HepG2 (cell line): ENCODE measurements around the gene RBMY1A1. TPM values are rescaled to one million over a fixed set of nuclear protein-coding genes. Genes with fewer than 3 reads are reported as not detected.
"Not testable (repeated sequence)": the region's sequence is repeated elsewhere in the genome, so short reads cannot be mapped to it uniquely, and the experiment has no call there.

Experiments used
- ATAC-seq: fragments of 200-7000 bp; cut with Tn5 transposase; 3 replicates; pipeline ENCODE4 v1.9.1; 2020; ENCODE audit warnings: mild to moderate bottlenecking, moderate library complexity
- Bru-seq: library from RNA; stranded (reverse); fragments of 400-500 nt; gene quantifications from one replicate; lab custom pipeline; 2021; lab: Mats Ljungman, UMichigan
- BruChase-seq, 2 experiments: library from RNA; stranded (reverse); fragments of 400-500 nt; gene quantifications; one replicate each; lab custom pipeline; 2021; lab: Mats Ljungman, UMichigan
- BruUV-seq: library from RNA; stranded (reverse); fragments of 400-500 nt; replicated peaks from 2 replicates; lab custom pipeline; 2021; lab: Mats Ljungman, UMichigan
- CTCF ChIA-PET: fragments of 300-600 bp; formaldehyde crosslinking; extraction: SDS; loops from one replicate; lab custom pipeline; 2021; ENCODE audit warnings: low total read pairs, inconsistent platforms, low intra/inter-chr PET ratio; lab: Yijun Ruan, JAX
- POLR2A ChIA-PET: fragments of 350-600 bp; sonication (Branson Sonifier 250); formaldehyde crosslinking; loops from one replicate; lab custom pipeline; 2020; ENCODE audit warnings: antibody characterized with exemption, inconsistent platforms; lab: Yijun Ruan, JAX
- DNase-seq: peaks from one replicate; pipeline ENCODE4 v3.0.0-alpha.2; 2015; ENCODE audit warnings: low spot score
- FAIRE-seq: peaks from 3 replicates; lab custom pipeline; 2011; peaks lifted over from hg19 to GRCh38; lab: Jason Lieb, UNC
- H2AFZ ChIP-seq: one replicate; pipeline ENCODE4 v1.6.1; 2011; ENCODE audit warnings: low read length, inconsistent platforms
- H3K27ac ChIP-seq: fragments of 300-600 bp; 3 replicates; pipeline ENCODE4 v1.8.0; 2011; ENCODE audit warnings: mixed run types, mild to moderate bottlenecking, mixed read lengths, low read length, inconsistent platforms; ENCODE audit not compliant: insufficient read depth; ENCODE audit errors: extremely low read length
- H3K27me3 ChIP-seq, 2 experiments: fragments of 200-600 bp in 1 of 2; 2 replicates in 1 of 2; 3 replicates in 1 of 2; pipeline versions ENCODE4 v1.6.0 to v1.8.0; 2011; ENCODE audit warnings: low read length in 2 of 2, mild to moderate bottlenecking in 2 of 2, moderate library complexity in 2 of 2, inconsistent platforms in 1 of 2; ENCODE audit not compliant: insufficient read depth in 2 of 2, control insufficient read depth in 1 of 2
- H3K36me3 ChIP-seq, 2 experiments: fragments of 200-600 bp in 1 of 2; replicated peaks in 1 of 2; 2 replicates in 1 of 2; 3 replicates in 1 of 2; pipeline versions ENCODE4 v1.5.1 to v1.8.0; 2011; ENCODE audit warnings: low read length in 2 of 2, inconsistent platforms in 1 of 2; ENCODE audit not compliant: insufficient read depth in 2 of 2, control insufficient read depth in 1 of 2
- H3K4me1 ChIP-seq: 2 replicates; pipeline ENCODE4 v1.5.1; 2012; ENCODE audit warnings: low read length, inconsistent platforms; ENCODE audit not compliant: insufficient read depth
- H3K4me2 ChIP-seq: 2 replicates; pipeline ENCODE4 v1.6.0; 2011; ENCODE audit warnings: low read depth, low read length, inconsistent platforms
- H3K4me3 ChIP-seq, 3 experiments: fragments of 200-600 bp in 1 of 3; sonication (generic), shearing (Covaris generic) in 1 of 3; replicated peaks in 1 of 3; 2 replicates each; pipeline ENCODE4 v1.5.1; 2011 to 2016; ENCODE audit warnings: low read length in 3 of 3, inconsistent platforms in 2 of 3, low read depth in 2 of 3, mild to moderate bottlenecking in 2 of 3, control low read depth in 1 of 3, mixed read lengths in 1 of 3; ENCODE audit not compliant: insufficient read depth in 1 of 3
- H3K79me2 ChIP-seq: one replicate; pipeline ENCODE4 v1.6.1; 2011; ENCODE audit warnings: low read length, inconsistent platforms; ENCODE audit not compliant: insufficient read depth
- H3K9ac ChIP-seq: 2 replicates; pipeline ENCODE4 v1.6.0; 2011; ENCODE audit warnings: mild to moderate bottlenecking, low read depth, low read length, inconsistent platforms; ENCODE audit not compliant: insufficient read depth
- H3K9me3 ChIP-seq: 2 replicates; pipeline ENCODE4 v1.5.1; 2012; ENCODE audit warnings: mild to moderate bottlenecking, low read length
- H4K20me1 ChIP-seq: 2 replicates; pipeline ENCODE4 v1.6.0; 2011; ENCODE audit warnings: inconsistent platforms, mild to moderate bottlenecking, low read length, moderate library complexity; ENCODE audit not compliant: insufficient read depth
- WGBS: methylation state at CpG from one replicate; pipeline ENCODE4 v1.1.6; 2017; ENCODE audit warnings: low lambda C conversion rate; 5-methylcytosine and 5-hydroxymethylcytosine counted together
- in situ Hi-C: cut with HindIII; loops from 2 replicates; pipeline ENCODE4 v1.10.0; 2017; ENCODE audit warnings: low pct_unique_long_range_greater_than_20kb; ENCODE audit not compliant: extremely low pct_ligation_motif_present
- intact Hi-C: fragments of 100-400 bp; cut with micrococcal nuclease; formaldehyde crosslinking; loops from one replicate; pipeline ENCODE4 v1.10.0; 2022; ENCODE audit not compliant: unreplicated experiment
- long read RNA-seq, 2 experiments: library from RNA in 1 of 2; library from polyadenylated mRNA in 1 of 2; stranded (forward) in 1 of 2; unstranded in 1 of 2; transcript quantifications; one replicate each; pipeline ENCODE4 v2.0.0, GENCODE V29; 2019 to 2022
- polyA minus RNA-seq, 3 experiments: library from RNA; depleted of rRNA, polyadenylated mRNA; stranded (reverse); fragments of >200 nt; gene quantifications; 2 replicates each; pipeline ENCODE4 v1.2.3, GENCODE V29; 2011; ENCODE audit warnings: low replicate concordance in 1 of 3
- polyA plus RNA-seq, 8 experiments: library from polyadenylated mRNA; depleted of rRNA in 3 of 8; stranded (reverse) in 7 of 8; unstranded in 1 of 8; fragments of >200 nt; fragmentation: Illumina TruSeq in 4 of 8; extraction: Trizol in 4 of 8; gene quantifications; 2 replicates each; pipeline versions ENCODE4 v1.2.1 to v1.2.3, GENCODE V29; 2011 to 2016; ENCODE audit warnings: low read depth in 4 of 8, missing spikeins in 1 of 8, mixed read lengths in 1 of 8; ENCODE audit not compliant: insufficient read depth in 1 of 8
- total RNA-seq, 5 experiments: library from RNA; depleted of rRNA; stranded (reverse); fragments of >200 nt; fragmentation: Illumina TruSeq; extraction: Trizol; gene quantifications; 2 replicates each; pipeline ENCODE4 v1.2.3, GENCODE V29; 2016; ENCODE audit warnings: low read depth in 1 of 5

Gene RBMY1A1
- total RNA-seq (2016; rRNA removed; fragmentation: Illumina TruSeq; extraction: Trizol) (not detected in 2 replicates), polyA plus RNA-seq (2011; rRNA removed) (not detected in 2 replicates), polyA minus RNA-seq (2011; rRNA and poly(A)+ RNA removed; ENCODE audit: low replicate concordance) (not detected in 2 replicates), Bru-seq, nascent RNA (not detected), BruChase-seq, experiment 1, labeled RNA remaining after a 6-hour chase (not detected), BruChase-seq, experiment 2, labeled RNA remaining after a 2-hour chase (not detected)
- not detected in 2 replicates for total RNA-seq (2016; cell fraction: cytosol; rRNA removed; fragmentation: Illumina TruSeq; extraction: Trizol; ENCODE audit: low read depth)
- not detected in 2 replicates for total RNA-seq (2016; cell fraction: insoluble cytoplasmic fraction; rRNA removed; fragmentation: Illumina TruSeq; extraction: Trizol)
- not detected in 2 replicates for total RNA-seq (2016; cell fraction: membrane; rRNA removed; fragmentation: Illumina TruSeq; extraction: Trizol)
- not detected in 2 replicates for total RNA-seq (2016; cell fraction: nucleus; rRNA removed; fragmentation: Illumina TruSeq; extraction: Trizol)
- not detected in 2 replicates for polyA plus RNA-seq (2011; cell fraction: cytosol; rRNA removed)
- not detected in 2 replicates for polyA plus RNA-seq (2011; cell fraction: nucleus; rRNA removed)
- polyA plus RNA-seq (2012) = not detected in 2 replicates
- not detected in 2 replicates for polyA plus RNA-seq (2016; cell fraction: cytosol; fragmentation: Illumina TruSeq; extraction: Trizol; ENCODE audit: low read depth)
- polyA plus RNA-seq (2016; cell fraction: insoluble cytoplasmic fraction; fragmentation: Illumina TruSeq; extraction: Trizol; ENCODE audit: low read depth) = not detected in 2 replicates
- polyA plus RNA-seq (2016; cell fraction: membrane; fragmentation: Illumina TruSeq; extraction: Trizol; ENCODE audit: low read depth) = not detected in 2 replicates
- not detected in 2 replicates for polyA plus RNA-seq (2016; cell fraction: nucleus; fragmentation: Illumina TruSeq; extraction: Trizol; ENCODE audit: insufficient read depth, low read depth)
- not detected in 2 replicates for polyA minus RNA-seq (2011; cell fraction: cytosol; rRNA and poly(A)+ RNA removed)
- not detected in 2 replicates for polyA minus RNA-seq (2011; cell fraction: nucleus; rRNA and poly(A)+ RNA removed)
- long read RNA-seq, experiment 1 = 0 reads
- long read RNA-seq, experiment 2 = 0 reads

GRCh38 chrY:21534579-21534978 is at the start of gene RBMY1A1:
Gene RBMY1A1 (plus strand): TSS chrY:21534879. CDS start chrY:21536892, 2,013 bp downstream.
- not testable (repeated sequence) for H3K9ac ChIP-seq

GRCh38 chrY:21511038-21511437 is 23.6 kb upstream of the RBMY1A1 start, which contains the start of gene RBMY1B:
Gene RBMY1B (plus strand): TSS chrY:21511338. CDS start chrY:21513351, 2,013 bp downstream.
- H3K27ac ChIP-seq, DNase-seq, intact Hi-C loops, H3K9ac ChIP-seq, H4K20me1 ChIP-seq, FAIRE-seq, CTCF ChIA-PET, BruUV-seq, H3K79me2 ChIP-seq, in situ Hi-C loops, POLR2A ChIA-PET, H3K4me1 ChIP-seq, H3K4me3 ChIP-seq, ATAC-seq, H3K27me3 ChIP-seq, H3K4me2 ChIP-seq, H2AFZ ChIP-seq, H3K9me3 ChIP-seq, H3K36me3 ChIP-seq: not testable (repeated sequence)
- WGBS = no CpG with 5 or more reads among the region's 28 CpGs

More at GRCh38 chrY:21534579-21534978, at the start of gene RBMY1A1:
- no CpG with 5 or more reads among the region's 28 CpGs for WGBS
- H3K27ac ChIP-seq, H2AFZ ChIP-seq, H3K79me2 ChIP-seq, FAIRE-seq, H3K4me1 ChIP-seq, intact Hi-C loops, POLR2A ChIA-PET, H3K36me3 ChIP-seq, in situ Hi-C loops, H4K20me1 ChIP-seq, H3K27me3 ChIP-seq, H3K9me3 ChIP-seq, H3K4me3 ChIP-seq, DNase-seq, CTCF ChIA-PET, H3K4me2 ChIP-seq, BruUV-seq, ATAC-seq: not testable (repeated sequence)

- CTCF ChIA-PET, POLR2A ChIA-PET, H3K27ac ChIP-seq, DNase-seq, ATAC-seq, BruUV-seq, H3K4me3 ChIP-seq, H3K4me1 ChIP-seq, H4K20me1 ChIP-seq, H2AFZ ChIP-seq, H3K27me3 ChIP-seq, H3K9ac ChIP-seq, H3K79me2 ChIP-seq, H3K9me3 ChIP-seq, intact Hi-C loops, in situ Hi-C loops, FAIRE-seq, H3K36me3 ChIP-seq, H3K4me2 ChIP-seq: not testable (repeated sequence)
- WGBS = no CpG with 5 or more reads among the region's 5 CpGs
Observed at GRCh38 chrY:21559316-21559984, 24.8 kb downstream of the RBMY1A1 start.
